ENCODE measurements around the gene NOS1AP.

The NOS1AP gene

GRCh38 chr1:162389021-162389818 is 319.7 kb downstream of the NOS1AP start:
- no peak for TF ChIP-seq FOXP2 (optimal IDR thresholded peaks at IDR 0.05; ENCODE audit: borderline replicate concordance, extremely low read depth, extremely low read length, insufficient read depth)
- no peak for TF ChIP-seq SIN3A (IDR thresholded peaks at IDR 0.05; ENCODE audit: borderline replicate concordance, insufficient read depth, low read length)
- no peak for TF ChIP-seq TAF1 (IDR thresholded peaks at IDR 0.05; ENCODE audit: borderline replicate concordance, insufficient read depth, low read length)
- no peak for TF ChIP-seq REST (IDR thresholded peaks at IDR 0.05; ENCODE audit: insufficient read depth in 1 of 2, low read depth in 2 of 2, low read length in 2 of 2)
- no peak for TF ChIP-seq POLR2AphosphoS5 (IDR thresholded peaks at IDR 0.05; ENCODE audit: low read depth, low read length)

DNA sequence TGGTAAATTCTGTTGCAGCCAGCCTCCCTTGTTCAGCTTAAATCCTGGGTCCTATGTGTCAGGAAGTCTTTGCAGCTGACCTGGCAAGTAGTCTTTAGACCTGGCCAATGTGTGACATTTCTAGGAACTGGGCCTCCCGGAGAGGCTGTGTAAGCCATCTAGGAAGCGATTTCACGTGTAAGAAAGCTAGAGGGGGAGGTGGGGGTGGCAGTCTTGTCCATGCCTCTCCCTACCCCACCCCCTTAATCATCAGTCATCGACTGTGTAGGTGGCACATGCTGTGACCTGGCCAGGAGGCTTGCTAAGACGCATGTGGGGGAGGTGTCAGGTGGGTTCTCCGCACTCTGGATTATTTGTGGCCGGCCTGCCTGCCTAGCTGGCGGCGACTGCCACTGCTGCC is 320.5 kb downstream of the NOS1AP start:
- TF ChIP-seq SIN3A (IDR thresholded peaks at IDR 0.05; ENCODE audit: borderline replicate concordance, insufficient read depth, low read length) (no peak), REST (IDR thresholded peaks at IDR 0.05; ENCODE audit: insufficient read depth in 1 of 2, low read depth in 2 of 2, low read length in 2 of 2) (no peak), TAF1 (IDR thresholded peaks at IDR 0.05; ENCODE audit: borderline replicate concordance, insufficient read depth, low read length) (no peak), POLR2AphosphoS5 (IDR thresholded peaks at IDR 0.05; ENCODE audit: low read depth, low read length) (no peak)

- TF ChIP-seq POLR2AphosphoS5 (IDR thresholded peaks at IDR 0.05; ENCODE audit: low read depth, low read length), result no peak
- no peak for TF ChIP-seq REST (IDR thresholded peaks at IDR 0.05; ENCODE audit: insufficient read depth in 1 of 2, low read depth in 2 of 2, low read length in 2 of 2)
- no peak for TF ChIP-seq FOXP2 (optimal IDR thresholded peaks at IDR 0.05; ENCODE audit: borderline replicate concordance, extremely low read depth, extremely low read length, insufficient read depth)
- TF ChIP-seq TAF1 (IDR thresholded peaks at IDR 0.05; ENCODE audit: borderline replicate concordance, insufficient read depth, low read length), result no peak
- no peak for TF ChIP-seq SIN3A (IDR thresholded peaks at IDR 0.05; ENCODE audit: borderline replicate concordance, insufficient read depth, low read length)
Measured at GRCh38 chr1:162390396-162391185, 321.1 kb downstream of the NOS1AP start.

DNA sequence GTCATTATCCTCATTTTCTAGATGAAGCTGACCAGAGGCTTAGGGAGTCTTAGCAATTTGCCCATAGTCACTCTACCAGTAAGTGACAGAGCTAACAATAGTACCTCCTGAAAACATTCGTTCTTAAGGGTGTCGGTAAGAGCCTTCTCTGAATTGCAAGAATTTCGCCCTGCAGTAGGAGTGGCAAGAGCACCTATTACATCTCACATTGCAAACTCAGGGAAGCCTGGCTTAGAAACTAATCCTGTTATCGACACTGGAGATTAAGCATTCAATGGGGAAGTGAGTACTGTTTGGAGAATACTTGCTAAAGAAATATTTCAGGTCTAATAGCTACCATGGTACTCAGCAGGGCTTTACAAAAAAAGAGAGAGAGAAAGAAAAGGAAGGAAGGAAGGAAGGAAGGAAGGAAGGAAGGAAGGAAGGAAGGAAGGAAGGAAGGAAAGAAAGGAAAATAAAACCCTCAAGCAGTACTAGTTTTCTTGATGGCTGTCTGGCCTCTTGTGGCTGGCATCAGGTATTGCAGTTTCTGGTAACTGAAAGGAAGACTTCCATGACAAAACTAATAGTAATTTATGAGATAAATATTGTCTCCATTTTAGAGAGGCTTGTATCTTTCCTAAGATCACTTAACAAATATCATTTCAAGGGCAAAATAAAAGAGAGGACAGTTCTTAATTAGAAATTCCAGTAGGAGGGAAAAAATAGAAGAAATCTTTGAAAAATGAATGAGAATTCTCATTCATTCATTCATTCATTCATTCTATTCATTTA is 322.5 kb downstream of the NOS1AP start:
- TF ChIP-seq SIN3A (IDR thresholded peaks at IDR 0.05; ENCODE audit: borderline replicate concordance, insufficient read depth, low read length) (no peak), FOXP2 (optimal IDR thresholded peaks at IDR 0.05; ENCODE audit: borderline replicate concordance, extremely low read depth, extremely low read length, insufficient read depth) (no peak), TAF1 (IDR thresholded peaks at IDR 0.05; ENCODE audit: borderline replicate concordance, insufficient read depth, low read length) (no peak), REST (IDR thresholded peaks at IDR 0.05; ENCODE audit: insufficient read depth in 1 of 2, low read depth in 2 of 2, low read length in 2 of 2) (no peak), POLR2AphosphoS5 (IDR thresholded peaks at IDR 0.05; ENCODE audit: low read depth, low read length) (no peak)

Data from PFSK-1 (cell line).